ENCODE results near the gene LGI2. TPM values are rescaled to one million over a fixed set of nuclear protein-coding genes. Genes with fewer than 3 reads are reported as not detected.

LGI2 gene
- total RNA-seq, 1 experiment from 2014 or later: 12.2 TPM

- Mint-ChIP-seq H3K9me3 (peaks cover 28% of the 10 kb centered on the region), H3K27me3 (ENCODE audit: low read depth) (peaks cover 14% of the 10 kb centered on the region), H3K4me1 (peaks cover 16% of the 10 kb centered on the region), H3K36me3 (peaks cover 14% of the 10 kb centered on the region), H3K27ac (no peak overlapping the region), H3K4me3 (no peak overlapping the region)
- DNase-seq (ENCODE audit: low spot score) (no peak), ATAC-seq (no peak)
- ChIA-PET CTCF (no interaction called here), POLR2A (no interaction called here)
- TF ChIP-seq ZNF396 (CRISPR knock-in tag; IDR thresholded peaks at IDR 0.05; ENCODE audit: borderline replicate concordance) (no peak), JUN (CRISPR knock-in tag; IDR thresholded peaks at IDR 0.05) (no peak), ZSCAN18 (CRISPR knock-in tag; IDR thresholded peaks at IDR 0.05) (no peak), SOX15 (CRISPR knock-in tag; IDR thresholded peaks at IDR 0.05) (no peak), FOXK1 (CRISPR knock-in tag; IDR thresholded peaks at IDR 0.05) (no peak), E2F1 (CRISPR knock-in tag; IDR thresholded peaks at IDR 0.05) (no peak), ZNF423 (CRISPR knock-in tag; IDR thresholded peaks at IDR 0.05) (no peak), STAT6 (CRISPR knock-in tag; conservative IDR thresholded peaks at IDR 0.05; ENCODE audit: low read depth) (no peak), TP53 (CRISPR knock-in tag; IDR thresholded peaks at IDR 0.05) (no peak), TEAD4 (CRISPR knock-in tag; IDR thresholded peaks at IDR 0.05) (no peak), ZNF425 (CRISPR knock-in tag; conservative IDR thresholded peaks at IDR 0.05) (no peak), AFF4 (CRISPR knock-in tag; IDR thresholded peaks at IDR 0.05; ENCODE audit: borderline replicate concordance) (no peak), ZNF232 (CRISPR knock-in tag; IDR thresholded peaks at IDR 0.05) (no peak), SMAD4 (CRISPR knock-in tag; IDR thresholded peaks at IDR 0.05) (no peak), KAT7 (CRISPR knock-in tag; IDR thresholded peaks at IDR 0.05; ENCODE audit: borderline replicate concordance) (no peak)
- TF ChIP-seq, protein P1, sequence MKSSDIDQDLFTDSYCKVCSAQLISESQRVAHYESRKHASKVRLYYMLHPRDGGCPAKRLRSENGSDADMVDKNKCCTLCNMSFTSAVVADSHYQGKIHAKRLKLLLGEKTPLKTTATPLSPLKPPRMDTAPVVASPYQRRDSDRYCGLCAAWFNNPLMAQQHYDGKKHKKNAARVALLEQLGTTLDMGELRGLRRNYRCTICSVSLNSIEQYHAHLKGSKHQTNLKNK (CRISPR knock-in tag; IDR thresholded peaks at IDR 0.05): no peak
- TF ChIP-seq, protein P2, sequence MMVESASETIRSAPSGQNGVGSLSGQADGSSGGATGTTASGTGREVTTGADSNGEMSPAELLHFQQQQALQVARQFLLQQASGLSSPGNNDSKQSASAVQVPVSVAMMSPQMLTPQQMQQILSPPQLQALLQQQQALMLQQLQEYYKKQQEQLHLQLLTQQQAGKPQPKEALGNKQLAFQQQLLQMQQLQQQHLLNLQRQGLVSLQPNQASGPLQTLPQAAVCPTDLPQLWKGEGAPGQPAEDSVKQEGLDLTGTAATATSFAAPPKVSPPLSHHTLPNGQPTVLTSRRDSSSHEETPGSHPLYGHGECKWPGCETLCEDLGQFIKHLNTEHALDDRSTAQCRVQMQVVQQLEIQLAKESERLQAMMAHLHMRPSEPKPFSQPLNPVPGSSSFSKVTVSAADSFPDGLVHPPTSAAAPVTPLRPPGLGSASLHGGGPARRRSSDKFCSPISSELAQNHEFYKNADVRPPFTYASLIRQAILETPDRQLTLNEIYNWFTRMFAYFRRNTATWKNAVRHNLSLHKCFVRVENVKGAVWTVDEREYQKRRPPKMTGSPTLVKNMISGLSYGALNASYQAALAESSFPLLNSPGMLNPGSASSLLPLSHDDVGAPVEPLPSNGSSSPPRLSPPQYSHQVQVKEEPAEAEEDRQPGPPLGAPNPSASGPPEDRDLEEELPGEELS (CRISPR knock-in tag; IDR thresholded peaks at IDR 0.05): no peak
- TF ChIP-seq, protein P3, sequence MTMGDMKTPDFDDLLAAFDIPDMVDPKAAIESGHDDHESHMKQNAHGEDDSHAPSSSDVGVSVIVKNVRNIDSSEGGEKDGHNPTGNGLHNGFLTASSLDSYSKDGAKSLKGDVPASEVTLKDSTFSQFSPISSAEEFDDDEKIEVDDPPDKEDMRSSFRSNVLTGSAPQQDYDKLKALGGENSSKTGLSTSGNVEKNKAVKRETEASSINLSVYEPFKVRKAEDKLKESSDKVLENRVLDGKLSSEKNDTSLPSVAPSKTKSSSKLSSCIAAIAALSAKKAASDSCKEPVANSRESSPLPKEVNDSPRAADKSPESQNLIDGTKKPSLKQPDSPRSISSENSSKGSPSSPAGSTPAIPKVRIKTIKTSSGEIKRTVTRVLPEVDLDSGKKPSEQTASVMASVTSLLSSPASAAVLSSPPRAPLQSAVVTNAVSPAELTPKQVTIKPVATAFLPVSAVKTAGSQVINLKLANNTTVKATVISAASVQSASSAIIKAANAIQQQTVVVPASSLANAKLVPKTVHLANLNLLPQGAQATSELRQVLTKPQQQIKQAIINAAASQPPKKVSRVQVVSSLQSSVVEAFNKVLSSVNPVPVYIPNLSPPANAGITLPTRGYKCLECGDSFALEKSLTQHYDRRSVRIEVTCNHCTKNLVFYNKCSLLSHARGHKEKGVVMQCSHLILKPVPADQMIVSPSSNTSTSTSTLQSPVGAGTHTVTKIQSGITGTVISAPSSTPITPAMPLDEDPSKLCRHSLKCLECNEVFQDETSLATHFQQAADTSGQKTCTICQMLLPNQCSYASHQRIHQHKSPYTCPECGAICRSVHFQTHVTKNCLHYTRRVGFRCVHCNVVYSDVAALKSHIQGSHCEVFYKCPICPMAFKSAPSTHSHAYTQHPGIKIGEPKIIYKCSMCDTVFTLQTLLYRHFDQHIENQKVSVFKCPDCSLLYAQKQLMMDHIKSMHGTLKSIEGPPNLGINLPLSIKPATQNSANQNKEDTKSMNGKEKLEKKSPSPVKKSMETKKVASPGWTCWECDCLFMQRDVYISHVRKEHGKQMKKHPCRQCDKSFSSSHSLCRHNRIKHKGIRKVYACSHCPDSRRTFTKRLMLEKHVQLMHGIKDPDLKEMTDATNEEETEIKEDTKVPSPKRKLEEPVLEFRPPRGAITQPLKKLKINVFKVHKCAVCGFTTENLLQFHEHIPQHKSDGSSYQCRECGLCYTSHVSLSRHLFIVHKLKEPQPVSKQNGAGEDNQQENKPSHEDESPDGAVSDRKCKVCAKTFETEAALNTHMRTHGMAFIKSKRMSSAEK (CRISPR knock-in tag; IDR thresholded peaks at IDR 0.05; ENCODE audit: borderline replicate concordance): no peak
- TF ChIP-seq, protein P4, sequence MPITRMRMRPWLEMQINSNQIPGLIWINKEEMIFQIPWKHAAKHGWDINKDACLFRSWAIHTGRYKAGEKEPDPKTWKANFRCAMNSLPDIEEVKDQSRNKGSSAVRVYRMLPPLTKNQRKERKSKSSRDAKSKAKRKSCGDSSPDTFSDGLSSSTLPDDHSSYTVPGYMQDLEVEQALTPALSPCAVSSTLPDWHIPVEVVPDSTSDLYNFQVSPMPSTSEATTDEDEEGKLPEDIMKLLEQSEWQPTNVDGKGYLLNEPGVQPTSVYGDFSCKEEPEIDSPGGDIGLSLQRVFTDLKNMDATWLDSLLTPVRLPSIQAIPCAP (CRISPR knock-in tag; IDR thresholded peaks at IDR 0.05): no peak
Observed at GRCh38 chr4:24970635-24971034, 60.1 kb downstream of the LGI2 start.
